Amniotic stem cell (primary cell): ENCODE data around the gene OR1E2.
"Not testable (repeated sequence)": the region's sequence is repeated elsewhere in the genome, so short reads cannot be mapped to it uniquely, and the experiment has no call there.

Source experiments
- DNase-seq: peaks from one replicate; lab custom pipeline; 2025; lab: John Stamatoyannopoulos, UW

Gene OR1E2, protein sequence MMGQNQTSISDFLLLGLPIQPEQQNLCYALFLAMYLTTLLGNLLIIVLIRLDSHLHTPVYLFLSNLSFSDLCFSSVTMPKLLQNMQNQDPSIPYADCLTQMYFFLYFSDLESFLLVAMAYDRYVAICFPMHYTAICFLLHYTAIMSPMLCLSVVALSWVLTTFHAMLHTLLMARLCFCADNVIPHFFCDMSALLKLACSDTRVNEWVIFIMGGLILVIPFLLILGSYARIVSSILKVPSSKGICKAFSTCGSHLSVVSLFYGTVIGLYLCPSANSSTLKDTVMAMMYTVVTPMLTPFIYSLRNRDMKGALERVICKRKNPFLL

DNA sequence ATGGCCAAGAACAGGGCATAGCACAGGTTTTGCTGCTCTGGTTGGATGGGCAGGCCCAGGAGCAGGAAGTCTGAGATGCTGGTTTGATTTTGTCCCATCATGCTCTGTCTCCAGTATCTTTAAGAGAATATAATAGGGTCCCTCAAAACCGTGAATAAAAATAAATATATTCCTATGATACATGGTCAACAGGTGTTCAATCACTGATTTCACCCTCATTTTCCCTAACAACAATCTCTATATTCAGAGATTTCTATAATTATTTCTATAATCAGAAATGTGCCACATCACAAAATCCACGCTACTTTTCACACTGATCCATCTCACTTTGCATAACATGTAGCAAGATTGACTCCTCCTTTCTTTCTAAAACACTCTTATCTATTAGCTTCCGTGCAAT lies at the start of gene OR1E2:
TSS of gene OR1E2 (minus strand) at position 101 of the 400 bp plus-strand sequence. CDS start at position 101, 0 bp downstream.
- DNase-seq = no peak

DNA sequence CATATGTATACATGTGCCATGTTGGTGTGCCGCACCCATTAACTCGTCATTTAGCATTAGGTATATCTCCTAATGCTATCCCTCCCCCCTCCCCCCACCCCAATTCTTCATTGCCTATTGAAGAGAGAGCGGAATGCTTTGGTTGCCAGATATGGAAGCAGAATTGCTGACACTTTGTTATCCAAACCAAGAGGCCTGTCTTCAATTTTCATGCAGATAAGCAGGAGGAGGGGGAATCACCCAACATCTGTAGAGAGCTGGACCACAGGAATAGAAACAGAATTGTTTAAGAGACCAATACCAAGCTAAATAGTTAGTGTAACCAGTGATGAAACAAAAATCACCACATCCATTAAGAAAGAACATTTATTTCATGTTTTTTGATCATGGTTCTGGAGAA lies 49.2 kb upstream of the OR1E2 start:
- no peak for DNase-seq

DNA sequence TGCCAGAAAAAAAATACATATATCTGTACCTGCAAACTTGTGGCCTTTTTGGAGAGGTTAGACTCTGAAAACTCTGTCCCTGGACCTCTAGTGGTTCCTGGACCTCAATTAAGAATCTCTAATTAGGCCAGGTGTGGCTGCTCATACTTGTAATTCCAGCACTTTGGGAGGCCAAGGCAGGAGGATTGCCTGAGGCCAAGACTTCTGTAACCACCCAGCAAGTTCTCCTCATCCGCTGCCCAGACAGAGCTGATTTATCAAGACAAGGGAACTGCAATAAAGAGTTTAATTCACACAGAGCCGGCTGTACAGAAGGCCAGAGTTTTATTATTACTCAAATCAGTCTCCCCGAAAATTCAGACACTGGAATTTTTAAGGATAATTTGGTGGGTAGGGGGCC lies 46.3 kb upstream of the OR1E2 start:
- no peak for DNase-seq

DNA sequence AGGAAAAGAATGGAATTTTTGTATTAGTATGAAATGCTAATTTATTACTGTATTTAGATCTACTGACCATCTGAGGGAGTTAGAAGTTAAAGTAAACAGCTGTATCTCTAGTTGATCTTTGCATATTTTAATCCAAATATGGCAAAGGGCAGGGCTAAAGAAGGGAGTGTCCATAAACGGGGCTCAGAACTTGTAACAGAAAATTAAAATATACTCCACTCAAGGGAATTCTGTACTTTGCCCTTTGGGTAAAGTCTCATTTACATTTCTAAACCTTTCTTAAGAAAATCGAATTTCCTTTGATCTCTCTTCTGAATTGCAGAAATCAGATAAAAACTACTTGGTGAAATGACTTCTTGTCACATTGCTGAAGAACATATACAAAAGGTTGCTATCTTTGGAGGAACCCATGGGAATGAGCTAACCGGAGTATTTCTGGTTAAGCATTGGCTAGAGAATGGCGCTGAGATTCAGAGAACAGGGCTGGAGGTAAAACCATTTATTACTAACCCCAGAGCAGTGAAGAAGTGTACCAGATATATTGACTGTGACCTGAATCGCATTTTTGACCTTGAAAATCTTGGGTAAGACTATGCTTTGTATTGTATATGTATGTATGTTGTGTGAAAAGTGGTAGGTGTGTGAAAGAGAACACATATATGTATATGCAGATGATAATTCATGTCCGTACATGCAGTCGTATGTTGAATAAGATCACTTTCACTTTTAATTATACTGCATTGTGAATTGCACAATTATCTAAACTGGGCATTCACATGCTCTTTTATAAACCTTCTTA lies 42.4 kb upstream of the OR1E2 start, which contains the start of gene ASPA:
TSS of gene ASPA (plus strand) at position 186 of the 799 bp plus-strand sequence. CDS start at position 349, 163 bp downstream.
- DNase-seq = no peak

DNA sequence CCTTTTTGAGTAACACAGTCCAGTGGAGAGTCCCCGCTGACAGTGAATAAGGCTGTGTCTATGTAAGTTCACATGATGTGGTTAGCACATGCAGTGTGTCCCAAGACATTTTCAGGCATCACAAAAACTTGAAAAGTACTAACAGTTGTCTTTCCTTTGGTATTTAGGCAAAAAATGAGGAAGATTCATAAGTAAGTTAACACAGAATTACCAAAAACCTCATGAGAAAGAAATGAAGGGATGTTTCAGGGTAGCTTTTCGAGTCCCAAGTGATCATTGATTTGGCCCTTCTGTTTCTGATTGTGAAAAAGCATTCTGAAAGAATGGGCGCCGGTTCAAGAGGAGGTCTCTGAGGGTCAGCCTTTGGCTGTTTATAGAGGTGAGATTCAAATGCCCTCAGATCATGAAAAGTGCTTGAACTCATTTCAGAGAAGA lies 41.6 kb upstream of the OR1E2 start:
- no peak for DNase-seq

DNA sequence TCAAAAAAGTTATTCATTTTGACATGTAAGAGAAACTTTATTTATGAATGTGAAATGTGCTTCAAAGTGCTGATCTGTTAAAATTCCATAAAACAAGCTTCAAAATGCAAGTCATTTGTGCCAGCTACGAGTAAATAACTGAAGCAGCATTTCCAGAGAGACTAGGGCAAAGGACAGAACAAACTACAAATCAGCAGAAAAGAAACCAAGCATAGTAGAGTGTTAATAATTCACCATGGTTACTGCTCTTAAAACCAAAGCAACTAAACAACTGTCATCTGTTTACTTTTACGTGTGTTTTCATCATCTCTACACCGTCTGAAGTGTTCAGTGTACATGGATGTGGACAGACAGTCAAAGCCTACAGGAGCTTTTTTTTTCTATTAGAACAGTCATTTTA lies 40.6 kb upstream of the OR1E2 start:
- DNase-seq = no peak

DNA sequence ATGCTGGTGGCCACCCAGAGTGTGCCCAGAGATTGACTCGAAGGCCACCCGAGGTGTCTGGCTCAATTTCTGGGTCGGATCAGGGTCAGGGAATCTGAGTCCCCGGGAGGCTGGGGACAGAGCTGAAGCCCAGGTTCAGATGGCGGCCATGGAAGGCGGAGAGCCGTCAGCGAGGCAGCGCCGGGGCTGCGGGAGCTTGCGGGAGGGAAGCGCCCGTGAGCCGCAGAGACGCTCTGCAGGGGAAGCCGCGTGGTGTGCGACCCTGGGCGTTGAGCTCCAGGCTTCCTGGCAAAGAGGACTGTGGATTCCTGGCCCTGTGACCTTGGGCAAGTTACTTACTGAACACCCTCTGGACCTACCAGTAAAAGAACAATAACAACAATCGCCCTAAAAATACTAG lies 38.5 kb upstream of the OR1E2 start:
- DNase-seq = no peak

DNA sequence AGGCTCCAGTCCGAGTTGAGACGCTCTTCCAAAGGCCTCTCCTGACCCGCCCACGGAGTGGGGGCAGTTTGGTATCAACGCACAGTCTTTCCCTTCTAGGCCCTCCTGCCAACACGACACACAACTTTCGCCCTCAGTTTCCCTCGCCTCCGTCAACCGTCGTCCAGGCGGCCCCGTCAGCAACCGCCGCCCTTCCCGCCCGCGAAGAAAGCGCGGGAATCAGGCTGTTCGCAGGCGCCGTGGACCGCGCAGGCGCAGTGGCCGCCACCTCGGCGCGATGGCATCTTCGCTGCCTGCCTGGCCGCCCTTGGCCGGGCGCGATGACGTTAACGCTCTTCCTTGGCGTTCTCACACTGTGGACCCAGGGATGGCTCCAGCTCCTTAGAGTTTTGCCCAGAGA lies 38.0 kb upstream of the OR1E2 start, which contains the start of gene SPATA22:
TSS of gene SPATA22 (minus strand) at position 221 of the 400 bp plus-strand sequence. CDS start 2,494 bp downstream, outside the sequence.
- DNase-seq = no peak

DNA sequence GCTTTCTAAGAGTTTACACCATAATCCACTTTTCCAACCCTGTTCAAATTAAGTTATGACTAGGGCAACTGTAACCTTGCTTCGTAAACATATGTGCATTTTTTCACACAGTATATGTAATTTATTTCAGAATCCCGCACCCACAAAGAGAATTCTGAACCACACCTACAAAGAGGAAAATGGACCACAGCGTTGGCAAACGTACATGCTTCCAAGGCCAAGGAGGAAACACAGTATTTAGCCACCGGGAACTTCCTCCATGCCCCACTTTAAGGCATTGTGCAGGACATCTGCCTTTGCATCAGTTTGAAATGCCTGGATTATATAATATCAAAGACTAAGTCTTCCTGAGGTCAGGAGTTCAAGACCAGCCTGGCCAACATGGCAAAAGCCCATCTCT lies 35.9 kb upstream of the OR1E2 start:
- no peak for DNase-seq

DNA sequence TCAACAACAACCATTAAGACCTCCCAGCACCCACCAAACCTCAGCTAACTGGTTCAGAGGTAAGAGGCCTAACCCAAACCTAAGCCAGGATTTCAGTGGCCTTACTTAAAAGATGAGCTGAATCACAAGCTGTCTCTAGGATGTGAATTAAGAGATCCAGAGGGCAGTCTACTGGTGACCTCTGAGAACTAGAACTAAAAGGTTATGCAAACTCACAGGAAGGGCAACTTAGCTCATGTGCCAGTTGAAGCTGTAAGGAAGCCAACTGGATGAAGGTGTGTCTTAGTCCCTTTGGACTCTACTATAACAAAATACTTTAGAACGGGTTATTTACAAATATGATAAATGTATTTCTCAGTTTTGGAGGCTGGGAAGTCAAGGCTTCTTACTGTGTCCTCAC lies 32.7 kb upstream of the OR1E2 start:
- DNase-seq = not testable (repeated sequence)

DNA sequence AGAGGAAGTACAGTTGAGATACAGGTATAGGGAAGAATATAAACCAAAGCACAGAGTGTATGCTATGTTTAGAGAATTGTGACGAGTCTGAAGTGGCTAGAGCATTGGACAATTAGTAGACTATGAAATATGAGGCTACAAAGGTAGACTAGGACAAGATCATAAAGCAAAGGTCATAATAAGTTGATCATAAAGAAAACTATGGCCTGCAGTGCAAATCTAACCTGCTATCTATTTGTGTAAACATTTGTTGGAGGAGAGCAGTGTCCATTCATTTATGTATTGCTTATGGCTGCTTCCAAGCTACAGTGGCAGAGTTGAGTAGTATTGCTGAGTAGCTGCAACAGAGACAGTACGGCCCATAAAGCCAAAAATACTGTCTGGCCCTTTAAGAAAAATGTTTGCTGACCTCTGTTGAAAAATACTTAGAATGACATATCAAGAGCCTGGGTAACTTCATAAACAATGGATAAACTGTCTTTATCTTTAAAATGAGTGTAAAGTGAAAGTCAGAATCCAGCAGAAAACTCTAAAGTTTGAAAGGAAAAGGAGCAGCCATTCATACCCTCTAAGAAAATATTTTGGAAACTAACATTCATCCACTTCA lies 14.5 kb upstream of the OR1E2 start:
- DNase-seq = no peak

DNA sequence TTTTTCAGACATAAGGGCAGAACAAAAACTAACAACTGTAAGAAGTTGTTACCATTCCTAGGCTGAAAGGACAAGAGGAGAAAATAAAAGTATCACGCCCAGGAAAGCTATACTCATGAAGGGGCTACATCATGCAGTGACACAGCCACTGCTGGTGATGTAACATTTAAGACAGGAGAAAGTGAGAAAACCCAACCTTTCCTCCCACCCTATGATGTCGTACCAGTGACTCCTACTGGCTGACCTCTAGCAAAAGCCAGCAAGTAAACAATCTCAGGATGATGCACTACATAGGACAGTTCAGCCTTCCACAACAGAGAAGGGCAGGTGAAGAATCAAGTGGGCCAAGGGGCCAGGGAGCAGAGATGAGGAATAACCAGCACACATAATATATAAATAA lies 14.0 kb upstream of the OR1E2 start:
- no peak for DNase-seq

DNA sequence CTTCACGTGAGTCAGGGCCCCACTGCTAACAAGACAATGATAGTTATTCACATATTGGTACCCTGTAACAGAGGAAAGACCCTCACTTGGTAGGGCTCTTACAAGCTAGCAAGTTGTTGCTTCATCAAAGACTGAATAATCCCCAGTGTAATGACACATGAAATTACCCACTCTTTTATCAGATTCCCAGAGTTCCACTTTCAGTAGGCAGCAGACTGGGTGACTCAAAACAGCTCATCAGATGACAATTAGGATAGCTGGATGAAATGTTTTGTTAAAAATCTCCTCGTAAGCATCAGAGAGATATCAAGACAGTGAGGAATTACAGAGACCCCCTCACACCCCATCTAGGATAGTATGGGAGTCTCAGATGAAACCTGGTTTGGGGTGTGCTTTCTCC lies 6.8 kb upstream of the OR1E2 start:
- no peak for DNase-seq

DNA sequence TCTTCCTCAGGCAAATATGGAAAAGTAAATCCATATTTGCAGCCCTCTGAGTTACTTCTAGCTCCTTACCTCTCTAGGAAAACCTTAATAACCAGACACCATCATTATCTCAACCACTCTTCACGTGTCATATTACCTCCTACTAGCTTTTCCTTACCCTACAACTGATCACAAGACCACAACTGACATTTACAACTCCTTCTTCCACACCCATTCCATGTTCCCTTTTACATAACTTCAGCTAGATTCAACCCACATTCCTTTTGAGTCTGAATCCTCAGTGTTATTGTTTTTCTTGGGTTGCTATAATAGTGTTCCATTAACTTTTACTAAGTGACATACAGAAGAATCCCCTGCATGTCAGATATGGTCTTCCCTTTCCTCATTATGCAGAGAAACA lies 4.7 kb upstream of the OR1E2 start:
- DNase-seq = no peak

DNA sequence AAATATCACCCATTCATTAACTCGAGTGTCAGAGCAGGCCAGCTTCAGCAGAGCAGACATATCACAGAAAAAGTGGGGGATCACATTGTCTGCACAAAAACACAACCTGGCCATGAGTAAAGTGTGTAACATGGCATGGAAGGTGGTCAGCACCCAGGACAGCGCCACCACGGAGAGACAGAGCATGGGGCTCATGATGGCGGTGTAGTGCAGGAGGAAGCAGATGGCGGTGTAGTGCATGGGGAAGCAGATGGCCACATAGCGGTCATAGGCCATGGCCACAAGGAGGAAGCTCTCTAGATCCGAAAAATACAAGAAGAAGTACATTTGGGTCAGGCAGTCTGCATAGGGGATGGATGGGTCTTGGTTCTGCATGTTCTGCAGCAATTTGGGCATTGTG lies 426 bp downstream of the OR1E2 start:
- DNase-seq = not testable (repeated sequence)

DNA sequence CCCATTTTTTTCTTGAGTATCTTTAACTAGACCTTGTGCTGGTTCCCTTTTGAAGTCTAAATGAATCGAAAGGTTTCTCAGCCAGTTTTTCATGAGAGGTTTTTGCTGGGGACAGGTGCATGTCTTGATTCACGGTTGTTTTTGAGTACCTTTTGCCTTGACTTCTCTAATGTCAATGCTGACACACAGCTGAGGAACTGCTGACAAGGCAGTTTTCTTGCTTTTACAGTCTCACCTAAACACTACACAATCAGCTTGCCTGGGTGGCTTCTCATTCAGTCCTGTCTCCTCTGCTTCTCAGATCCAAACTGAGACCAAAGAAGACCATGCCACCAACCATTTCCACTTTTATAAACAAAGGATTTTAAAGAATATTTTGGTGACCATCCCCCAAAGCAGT lies 15.4 kb downstream of the OR1E2 start:
- no peak for DNase-seq

DNA sequence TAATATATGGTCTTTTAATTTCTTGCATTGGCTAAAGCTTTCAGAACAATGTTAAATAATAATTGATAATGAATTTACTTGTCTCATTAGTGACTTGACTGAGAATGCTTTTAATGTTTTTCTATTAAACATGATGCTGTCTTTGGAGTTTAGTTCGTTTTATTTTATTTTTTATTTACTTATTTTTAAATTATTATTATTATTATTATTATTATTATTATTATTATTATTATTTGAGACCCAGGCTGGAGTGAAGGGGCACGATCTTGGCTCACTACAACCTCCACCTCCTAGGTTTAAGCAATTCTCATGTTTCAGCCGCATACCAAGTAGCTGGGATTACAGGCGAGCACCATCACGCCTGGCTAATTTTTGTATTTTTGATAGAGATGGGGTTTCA lies 18.0 kb downstream of the OR1E2 start:
- DNase-seq = no peak

DNA sequence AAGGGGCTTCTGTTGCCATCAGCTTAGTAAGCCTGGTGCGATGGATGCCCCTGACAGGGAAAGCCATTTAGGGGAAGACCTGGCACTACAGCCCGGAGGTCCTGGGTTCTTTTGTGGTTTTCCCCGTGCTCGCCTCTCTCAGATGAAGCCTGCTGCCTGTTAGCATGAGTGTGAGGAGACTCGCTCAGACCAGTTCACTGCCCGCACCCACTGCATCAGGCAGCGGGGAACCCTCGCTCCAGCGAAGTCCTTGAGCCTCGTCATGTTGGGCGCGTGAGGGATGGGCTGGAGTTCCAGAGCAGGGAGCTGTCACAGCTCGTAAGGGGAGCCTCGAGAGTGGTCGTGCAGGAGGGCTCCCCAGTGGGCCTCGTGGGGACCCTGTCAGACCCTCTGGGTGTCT lies 21.4 kb downstream of the OR1E2 start:
- not testable (repeated sequence) for DNase-seq

DNA sequence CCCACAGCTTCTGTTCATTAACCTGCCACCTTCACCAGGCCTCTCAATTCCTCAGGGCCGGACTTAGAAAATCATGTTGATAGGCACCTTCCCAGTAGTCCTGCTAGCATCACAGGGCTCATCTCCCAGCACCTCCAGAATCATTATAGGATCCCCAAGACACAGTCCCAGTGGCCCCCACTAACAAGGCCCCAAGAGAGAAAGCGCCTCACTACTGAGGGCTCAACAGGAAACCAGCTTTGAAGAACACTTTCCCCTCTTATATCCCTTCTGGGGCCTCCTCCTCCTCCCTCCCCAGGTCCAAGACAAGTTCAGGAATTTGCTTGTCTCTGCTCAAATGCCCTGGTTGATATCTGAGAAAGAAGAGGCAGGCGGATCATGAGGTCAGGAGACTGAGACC lies 22.6 kb downstream of the OR1E2 start, which contains the start of gene OR3A3:
TSS of gene OR3A3 (plus strand) at position 301 of the 400 bp plus-strand sequence.
- DNase-seq = no peak

DNA sequence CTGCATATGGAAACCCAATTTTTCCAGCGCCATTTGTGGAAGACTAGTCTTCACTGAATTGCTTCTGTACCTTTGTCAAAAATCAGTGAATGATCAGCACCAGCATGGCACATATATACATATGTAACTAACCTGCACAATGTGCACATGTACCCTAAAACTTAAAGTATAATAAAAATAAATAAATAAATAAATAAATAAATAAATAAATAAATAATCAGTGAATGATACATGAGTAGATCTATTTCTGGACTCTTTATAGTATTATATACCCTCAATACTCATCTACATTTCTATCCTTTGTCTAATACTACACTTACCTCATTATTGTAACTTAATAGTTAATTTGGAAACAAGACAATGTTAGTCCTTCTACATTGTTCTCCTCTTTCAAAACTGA lies 29.8 kb downstream of the OR1E2 start:
- DNase-seq = not testable (repeated sequence)

DNA sequence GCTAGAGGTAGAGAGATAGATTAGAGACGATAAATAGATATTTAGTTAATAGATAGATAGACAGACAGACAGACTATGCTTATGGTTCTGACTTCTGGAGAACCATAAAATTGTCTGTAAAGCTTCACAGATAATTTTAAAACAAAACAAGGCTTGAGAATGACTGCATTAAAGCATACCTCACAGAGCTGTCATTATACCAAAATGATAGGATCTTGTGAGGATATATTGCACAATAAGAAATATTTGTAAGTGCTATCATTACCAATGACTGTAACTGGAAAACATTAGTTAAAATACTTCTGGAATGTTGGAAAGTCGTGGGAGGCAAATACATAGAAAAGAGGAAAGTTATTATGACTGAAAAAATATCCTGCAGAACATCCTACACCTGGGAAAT lies 31.9 kb downstream of the OR1E2 start:
- DNase-seq = no peak

DNA sequence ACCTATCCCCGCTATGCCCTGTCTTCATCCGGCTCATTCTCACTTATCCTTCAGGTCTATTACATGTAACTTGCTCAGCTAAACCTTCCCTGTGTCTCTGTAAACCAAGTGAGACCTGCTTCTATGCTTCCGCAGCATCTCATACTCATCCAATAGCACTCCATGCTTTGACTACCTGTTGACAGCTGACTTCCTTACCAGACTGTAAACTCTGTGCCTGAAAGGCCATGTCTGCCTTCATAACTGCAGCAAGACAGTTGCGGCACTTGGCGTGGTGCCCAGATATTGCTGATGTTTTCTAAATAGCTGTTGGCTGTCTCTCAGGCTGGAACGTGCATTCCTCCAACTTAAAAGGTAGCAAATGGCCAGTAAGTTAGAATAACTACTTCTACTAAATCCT lies 33.6 kb downstream of the OR1E2 start:
- DNase-seq = no peak

DNA sequence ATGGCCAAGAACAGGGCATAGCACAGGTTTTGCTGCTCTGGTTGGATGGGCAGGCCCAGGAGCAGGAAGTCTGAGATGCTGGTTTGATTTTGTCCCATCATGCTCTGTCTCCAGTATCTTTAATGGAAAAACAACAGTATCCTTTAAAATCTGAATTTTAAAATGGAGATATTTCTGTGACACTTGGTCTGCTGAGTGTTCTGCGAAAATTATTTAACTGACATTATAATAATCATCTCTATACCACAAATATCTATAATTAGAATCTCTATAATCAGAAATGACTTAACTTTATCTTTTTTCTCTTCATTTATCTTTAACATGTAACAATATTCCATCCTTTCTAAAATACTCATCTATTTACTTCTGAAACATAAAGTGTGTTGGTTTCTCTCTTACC lies 35.3 kb downstream of the OR1E2 start, which contains the start of gene OR1E1:
TSS of gene OR1E1 (minus strand) at position 101 of the 400 bp plus-strand sequence. CDS start at position 101, 0 bp downstream.
- no peak for DNase-seq
